Tibial nerve (tissue), 4 donors: ENCODE data around the gene DNM3. TPM values are rescaled to one million over a fixed set of nuclear protein-coding genes. Genes with fewer than 3 reads are reported as not detected.

Source experiments
- DNase-seq, 2 donors: peaks; one replicate each; pipeline ENCODE4 v3.0.0-alpha.2; 2019; ENCODE audit warnings: low spot score in 2 of 2
- H3K27ac ChIP-seq, 4 donors: fragments of 200-600 bp; sonication (generic) in 3 of 4; one replicate each; pipeline ENCODE4 v1.5.1; 2017 to 2019; ENCODE audit warnings: mild to moderate bottlenecking in 1 of 4
- H3K27me3 ChIP-seq, 2 donors: fragments of 200-600 bp; sonication (generic) in 1 of 2; one replicate each; pipeline versions ENCODE4 v1.5.1 to v1.6.0; 2017 to 2019
- H3K36me3 ChIP-seq, 3 donors: fragments of 200-600 bp; sonication (generic); one replicate each; pipeline ENCODE4 v1.5.1; 2018 to 2019
- H3K4me1 ChIP-seq, 4 donors: fragments of 200-600 bp; sonication (generic) in 3 of 4; one replicate each; pipeline ENCODE4 v1.5.1; 2017 to 2019
- H3K4me3 ChIP-seq, 4 donors: fragments of 200-600 bp; sonication (generic) in 3 of 4; one replicate each; pipeline ENCODE4 v1.5.1; 2017 to 2019; ENCODE audit warnings: mild to moderate bottlenecking in 1 of 4, moderate library complexity in 1 of 4
- H3K9me3 ChIP-seq, 4 donors: fragments of 200-600 bp; sonication (generic) in 3 of 4; one replicate each; pipeline ENCODE4 v1.5.1; 2017 to 2019
- EP300 ChIP-seq, 2 donors: sonication (generic); formaldehyde crosslinking; IDR thresholded peaks; one replicate each; pipeline ENCODE4 v1.6.1; 2017; ENCODE audit warnings: antibody characterized with exemption in 2 of 2, mild to moderate bottlenecking in 1 of 2
- POLR2A ChIP-seq, 2 donors: fragments of 450-650 bp; IDR thresholded peaks; one replicate each; pipeline ENCODE4 v1.6.1; 2017; ENCODE audit warnings: antibody characterized with exemption in 2 of 2, mild to moderate bottlenecking in 2 of 2, moderate library complexity in 2 of 2
- WGBS, 2 donors: methylation state at CpG; one replicate each; pipeline ENCODE4 v1.1.5; 2018; 5-methylcytosine and 5-hydroxymethylcytosine counted together
- total RNA-seq, 4 donors: library from RNA; depleted of rRNA; stranded (reverse); fragments of >200 nt; gene quantifications; one replicate each; pipeline ENCODE4 v1.1.0, GENCODE V29; 2016
- TF ChIP-seq, protein P1 (sequence below), 5 experiments: fragments of 200-600 bp in 3 of 5; fragments of 450-650 bp in 2 of 5; sonication (generic) in 3 of 5; IDR thresholded peaks; one replicate each; pipeline ENCODE4 v1.5.1; 2016 to 2019; ENCODE audit warnings: antibody characterized with exemption in 5 of 5, mild to moderate bottlenecking in 3 of 5, moderate library complexity in 2 of 5

DNM3 gene
- total RNA-seq, 4 donors from 2014 or later = 9.8 to 15.3 (median 12.3) TPM

DNA sequence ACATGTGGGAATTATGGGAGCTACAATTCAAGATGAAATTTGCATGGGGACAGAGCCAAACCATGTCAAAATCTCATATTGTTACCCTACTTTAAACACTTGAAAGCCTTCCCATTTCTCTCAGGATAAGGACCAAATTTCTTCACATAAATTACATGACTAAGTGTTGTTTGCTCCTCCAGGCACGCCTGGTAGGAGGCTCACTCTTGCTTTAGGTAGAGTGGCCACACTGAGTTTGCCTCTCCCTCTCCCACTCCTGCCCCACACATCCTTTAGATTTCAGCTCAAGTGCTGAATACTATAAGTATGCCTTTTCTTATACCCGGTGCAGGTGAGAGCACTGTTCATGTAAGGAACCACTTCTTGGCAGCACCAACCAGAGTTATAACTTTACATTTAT lies 279.1 kb downstream of the DNM3 start:
- Histone ChIP-seq H3K4me1 (no peaks in the 10 kb centered on the region), H3K9me3 (no peaks in the 10 kb centered on the region), H3K36me3 (no peaks in the 10 kb centered on the region), H3K4me3 (no peak overlapping the region), H3K27ac (no peak overlapping the region), H3K27me3 (no peaks in the 10 kb centered on the region)
- DNase-seq = no peak
- TF ChIP-seq EP300 (IDR thresholded peaks at IDR 0.05) (no peak), POLR2A (IDR thresholded peaks at IDR 0.05) (no peak)
- TF ChIP-seq, protein P1, sequence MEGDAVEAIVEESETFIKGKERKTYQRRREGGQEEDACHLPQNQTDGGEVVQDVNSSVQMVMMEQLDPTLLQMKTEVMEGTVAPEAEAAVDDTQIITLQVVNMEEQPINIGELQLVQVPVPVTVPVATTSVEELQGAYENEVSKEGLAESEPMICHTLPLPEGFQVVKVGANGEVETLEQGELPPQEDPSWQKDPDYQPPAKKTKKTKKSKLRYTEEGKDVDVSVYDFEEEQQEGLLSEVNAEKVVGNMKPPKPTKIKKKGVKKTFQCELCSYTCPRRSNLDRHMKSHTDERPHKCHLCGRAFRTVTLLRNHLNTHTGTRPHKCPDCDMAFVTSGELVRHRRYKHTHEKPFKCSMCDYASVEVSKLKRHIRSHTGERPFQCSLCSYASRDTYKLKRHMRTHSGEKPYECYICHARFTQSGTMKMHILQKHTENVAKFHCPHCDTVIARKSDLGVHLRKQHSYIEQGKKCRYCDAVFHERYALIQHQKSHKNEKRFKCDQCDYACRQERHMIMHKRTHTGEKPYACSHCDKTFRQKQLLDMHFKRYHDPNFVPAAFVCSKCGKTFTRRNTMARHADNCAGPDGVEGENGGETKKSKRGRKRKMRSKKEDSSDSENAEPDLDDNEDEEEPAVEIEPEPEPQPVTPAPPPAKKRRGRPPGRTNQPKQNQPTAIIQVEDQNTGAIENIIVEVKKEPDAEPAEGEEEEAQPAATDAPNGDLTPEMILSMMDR (IDR thresholded peaks at IDR 0.05) = no peak
- WGBS, 2 donors = 88 to 96% methylated on average over 2 of the region's 2 CpGs

DNA sequence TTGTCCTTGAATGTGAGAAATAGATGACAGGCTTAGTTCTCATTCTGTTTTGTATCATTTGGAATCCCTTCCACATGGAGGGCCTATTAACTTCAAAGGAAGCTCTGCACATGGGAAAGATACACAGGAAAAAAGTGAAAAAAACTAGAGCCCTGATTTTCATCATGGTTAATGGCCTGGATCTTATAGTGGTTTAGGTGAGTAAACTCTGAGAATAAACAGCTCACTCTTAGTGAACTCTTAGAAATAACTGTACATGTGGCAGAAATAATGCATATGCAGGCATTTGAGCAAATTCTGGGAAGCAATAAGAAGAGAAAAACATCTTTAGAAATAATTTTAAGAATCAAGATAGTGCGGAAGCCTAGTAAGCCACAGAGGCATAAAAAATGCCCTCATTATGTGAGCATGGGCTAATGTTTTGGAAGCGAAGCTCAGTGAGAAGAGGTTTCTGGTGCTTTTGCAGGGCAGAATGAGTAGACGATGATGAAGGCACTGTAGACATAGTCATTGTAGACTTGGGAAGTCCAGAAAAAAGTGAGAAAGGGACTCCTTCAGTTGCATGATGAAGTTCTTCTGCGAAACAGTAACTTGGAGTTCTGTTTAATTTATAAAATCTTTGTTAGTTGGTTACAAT lies 279.9 kb downstream of the DNM3 start:
- no peaks in the 10 kb centered on the region for H3K9me3 ChIP-seq
- no peak overlapping the region for H3K4me3 ChIP-seq
- no peak for DNase-seq
- no peaks in the 10 kb centered on the region for H3K4me1 ChIP-seq
- no peaks in the 10 kb centered on the region for H3K27me3 ChIP-seq
- no peak overlapping the region for H3K27ac ChIP-seq
- 83 to 90% methylated on average over 4 of the region's 4 CpGs for WGBS, 2 donors
- TF ChIP-seq POLR2A (IDR thresholded peaks at IDR 0.05) (no peak), EP300 (IDR thresholded peaks at IDR 0.05) (no peak)
- TF ChIP-seq, protein P1 (IDR thresholded peaks at IDR 0.05) = no peak
- H3K36me3 ChIP-seq = no peaks in the 10 kb centered on the region

DNA sequence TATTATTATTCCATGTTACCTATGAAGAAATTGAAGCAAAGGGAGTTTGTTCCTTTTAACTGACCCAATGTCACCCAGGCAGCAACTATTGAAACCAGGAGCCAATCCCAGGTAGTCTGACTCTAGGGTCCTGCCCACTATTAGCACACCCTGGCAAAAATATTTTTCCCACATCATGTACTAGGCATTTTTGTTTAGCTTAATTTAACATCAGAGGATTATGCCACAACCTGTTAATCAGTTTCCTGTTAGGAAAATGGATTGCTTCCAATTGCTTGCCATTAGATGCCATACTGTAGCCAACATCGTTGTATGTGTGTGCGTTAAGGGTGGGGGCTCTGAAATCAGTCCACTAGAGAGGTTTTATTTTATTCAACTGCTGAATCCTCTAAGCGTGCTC lies 281.1 kb downstream of the DNM3 start:
- no peaks in the 10 kb centered on the region for H3K27me3 ChIP-seq
- no peak for DNase-seq
- no peaks in the 10 kb centered on the region for H3K36me3 ChIP-seq
- no peak overlapping the region for H3K4me3 ChIP-seq
- H3K4me1 ChIP-seq = no peaks in the 10 kb centered on the region
- 86 to 91% methylated on average over 3 of the region's 3 CpGs for WGBS, 2 donors
- H3K9me3 ChIP-seq = no peaks in the 10 kb centered on the region
- H3K27ac ChIP-seq = no peak overlapping the region
- TF ChIP-seq POLR2A (IDR thresholded peaks at IDR 0.05) (no peak), EP300 (IDR thresholded peaks at IDR 0.05) (no peak)
- TF ChIP-seq, protein P1 (IDR thresholded peaks at IDR 0.05) = no peak

DNA sequence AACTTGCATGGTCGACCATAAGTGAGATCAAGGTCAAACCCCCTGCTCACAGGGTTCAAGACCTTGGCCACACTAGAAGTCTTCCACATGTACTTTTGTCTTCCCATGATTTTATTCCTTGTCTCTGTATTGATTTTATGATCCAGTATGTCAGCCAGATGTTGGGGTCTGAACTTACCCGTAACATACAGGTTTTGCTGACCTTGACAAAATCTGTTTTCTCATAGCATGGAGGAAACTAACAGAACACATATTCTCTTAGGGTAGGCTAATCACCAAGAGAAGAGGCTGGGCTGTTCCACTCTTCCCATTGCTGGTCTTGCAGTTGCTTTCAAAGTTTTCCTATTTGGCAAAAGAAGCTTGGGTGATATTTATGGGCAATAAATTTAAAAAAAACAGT lies 284.0 kb downstream of the DNM3 start:
- Histone ChIP-seq H3K4me3 (no peak overlapping the region), H3K36me3 (no peaks in the 10 kb centered on the region), H3K9me3 (no peaks in the 10 kb centered on the region), H3K4me1 (no peaks in the 10 kb centered on the region), H3K27ac (no peak overlapping the region), H3K27me3 (no peaks in the 10 kb centered on the region)
- WGBS, 2 donors = 59 to 64% methylated on average over 2 of the region's 2 CpGs
- DNase-seq = no peak
- TF ChIP-seq EP300 (IDR thresholded peaks at IDR 0.05) (no peak), POLR2A (IDR thresholded peaks at IDR 0.05) (no peak)
- TF ChIP-seq, protein P1 (IDR thresholded peaks at IDR 0.05) = no peak

DNA sequence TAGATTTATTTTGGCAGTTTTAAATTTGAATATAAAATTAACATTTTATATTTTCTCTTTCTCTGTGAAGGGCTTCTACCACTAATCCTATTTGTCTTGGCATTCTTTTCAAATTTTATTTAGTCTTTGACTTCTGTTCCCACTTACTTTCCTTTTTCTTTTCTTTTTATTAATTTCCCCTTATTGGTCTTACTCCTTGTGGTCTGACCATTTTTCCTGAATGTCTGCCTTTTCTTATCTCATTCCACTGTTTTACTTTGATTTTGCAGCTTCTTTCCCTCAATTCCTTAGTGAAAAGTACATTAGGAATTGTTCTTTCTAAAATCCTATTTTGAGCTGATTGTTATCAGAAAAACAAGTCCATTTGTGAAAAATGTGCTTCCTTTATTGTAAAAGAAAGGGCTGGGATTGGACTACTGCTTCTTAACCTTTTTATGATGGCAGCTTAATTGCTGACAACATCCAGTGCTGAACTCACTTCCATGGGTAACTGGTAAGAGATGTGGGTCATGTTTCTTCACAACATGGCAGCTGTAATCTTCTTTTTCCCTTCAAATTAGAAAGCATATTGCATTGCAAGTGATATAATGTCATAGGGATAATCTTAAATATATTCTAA lies 284.6 kb downstream of the DNM3 start:
- no peak for DNase-seq
- H3K27me3 ChIP-seq = no peaks in the 10 kb centered on the region
- no peaks in the 10 kb centered on the region for H3K4me1 ChIP-seq
- H3K36me3 ChIP-seq = no peaks in the 10 kb centered on the region
- H3K9me3 ChIP-seq = no peaks in the 10 kb centered on the region
- H3K4me3 ChIP-seq = no peak overlapping the region
- TF ChIP-seq, protein P1 (IDR thresholded peaks at IDR 0.05) = no peak
- no peak for TF ChIP-seq EP300 (IDR thresholded peaks at IDR 0.05)
- no peak for TF ChIP-seq POLR2A (IDR thresholded peaks at IDR 0.05)
- H3K27ac ChIP-seq = no peak overlapping the region
